ENCODE measurements around the gene CAMK1D. TPM values are rescaled to one million over a fixed set of nuclear protein-coding genes. Genes with fewer than 3 reads are reported as not detected.

CAMK1D gene
- total and polyA plus RNA-seq, 2 experiments from 2014 or later = 4.6 to 7.2 TPM

GRCh38 chr10:12592967-12593366, 243.6 kb downstream of the CAMK1D start:
- DNase-seq (ENCODE audit: low spot score) (no peak), ATAC-seq (no peak)
- peaks cover 6% of the 10 kb centered on the region; the same call in 1 of the 2 replicates for H3K9me2 ChIP-seq (ENCODE audit: insufficient read depth)
- Mint-ChIP-seq H3K27me3 (ENCODE audit: insufficient read depth, low read depth, poor library complexity) (no peaks in the 10 kb centered on the region), H3K9me3 (peaks cover 16% of the 10 kb centered on the region; the same call in 2 of the 3 replicates), H3K36me3 (ENCODE audit: low read depth) (peaks cover 7% of the 10 kb centered on the region; the same call in 2 of the 3 replicates), H3K4me1 (peaks cover 10% of the 10 kb centered on the region), H3K27ac (no peak overlapping the region), H3K4me3 (no peak overlapping the region)
- H3K4me1 ChIP-seq (ENCODE audit: insufficient read depth) = peaks cover 3% of the 10 kb centered on the region; the same call in 1 of the 2 replicates
- TF ChIP-seq JUNB (IDR thresholded peaks at IDR 0.05; ENCODE audit: unreplicated experiment) = no peak
- TF ChIP-seq NANOG (IDR thresholded peaks at IDR 0.05; ENCODE audit: borderline replicate concordance) = no peak
- no peak for TF ChIP-seq EZH2 (IDR thresholded peaks at IDR 0.05; ENCODE audit: low read depth, unreplicated experiment)
- no peak for TF ChIP-seq EZH2phosphoT487 (IDR thresholded peaks at IDR 0.05; ENCODE audit: unreplicated experiment)
- H3K27ac ChIP-seq (ENCODE audit: low read depth) = no peak overlapping the region
- H3K36me3 ChIP-seq (ENCODE audit: insufficient read depth) = no peaks in the 10 kb centered on the region
- no peaks in the 10 kb centered on the region for H3F3A ChIP-seq (replicated peaks; ENCODE audit: low read depth)
- H3K27me3 ChIP-seq (ENCODE audit: insufficient read depth) = no peaks in the 10 kb centered on the region
- no peaks in the 10 kb centered on the region for H3K79me2 ChIP-seq (replicated peaks; ENCODE audit: insufficient read depth)
- no peak overlapping the region for H2AFZ ChIP-seq
- H4K20me1 ChIP-seq (replicated peaks; ENCODE audit: insufficient read depth) = no peaks in the 10 kb centered on the region
- no peak overlapping the region for H3K4me2 ChIP-seq
- no peak overlapping the region for H3K4me3 ChIP-seq

GRCh38 chr10:12594448-12594944, 245.1 kb downstream of the CAMK1D start:
- Mint-ChIP-seq H3K27ac (no peak overlapping the region), H3K4me1 (peaks cover 5% of the 10 kb centered on the region; the same call in 2 of the 3 replicates), H3K9me3 (peaks cover 16% of the 10 kb centered on the region; the same call in 2 of the 3 replicates), H3K36me3 (ENCODE audit: low read depth) (peaks cover 12% of the 10 kb centered on the region; the same call in 2 of the 3 replicates), H3K4me3 (no peak overlapping the region), H3K27me3 (ENCODE audit: insufficient read depth, low read depth, poor library complexity) (peaks cover 2% of the 10 kb centered on the region)
- TF ChIP-seq NANOG (IDR thresholded peaks at IDR 0.05; ENCODE audit: borderline replicate concordance) (no peak), EZH2 (IDR thresholded peaks at IDR 0.05; ENCODE audit: low read depth, unreplicated experiment) (no peak), CTCF (conservative IDR thresholded peaks at IDR 0.05; ENCODE audit: low read depth in 2 of 2) (no peak), ZNF331 (CRISPR knock-in tag; IDR thresholded peaks at IDR 0.05; ENCODE audit: low read depth) (no peak), EZH2phosphoT487 (IDR thresholded peaks at IDR 0.05; ENCODE audit: unreplicated experiment) (no peak), JUNB (IDR thresholded peaks at IDR 0.05; ENCODE audit: unreplicated experiment) (no peak), REST (IDR thresholded peaks at IDR 0.05; ENCODE audit: unreplicated experiment) (no peak), STAT1 (IDR thresholded peaks at IDR 0.05; ENCODE audit: unreplicated experiment) (no peak), ETS1 (IDR thresholded peaks at IDR 0.05) (no peak)
- H3K36me3 ChIP-seq (ENCODE audit: insufficient read depth) = no peaks in the 10 kb centered on the region
- H4K20me1 ChIP-seq (replicated peaks; ENCODE audit: insufficient read depth) = no peaks in the 10 kb centered on the region
- no peak overlapping the region for H3K4me2 ChIP-seq
- H3K27me3 ChIP-seq (ENCODE audit: insufficient read depth) = no peaks in the 10 kb centered on the region
- ATAC-seq (no peak), DNase-seq (ENCODE audit: low spot score) (no peak)
- H3K4me3 ChIP-seq = no peak overlapping the region
- no peak overlapping the region for H2AFZ ChIP-seq
- H3K27ac ChIP-seq (ENCODE audit: low read depth) = no peak overlapping the region
- no peaks in the 10 kb centered on the region for H3F3A ChIP-seq (replicated peaks; ENCODE audit: low read depth)
- no peaks in the 10 kb centered on the region for H3K79me2 ChIP-seq (replicated peaks; ENCODE audit: insufficient read depth)
- H3K9me2 ChIP-seq (ENCODE audit: insufficient read depth) = peaks cover 6% of the 10 kb centered on the region; the same call in 1 of the 2 replicates
- H3K4me1 ChIP-seq (ENCODE audit: insufficient read depth) = peaks cover 3% of the 10 kb centered on the region; the same call in 1 of the 2 replicates
